H9 (cell line): ENCODE measurements around the gene BAG1. TPM values are rescaled to one million over a fixed set of nuclear protein-coding genes. Genes with fewer than 3 reads are reported as not detected.

Source experiments
- DNase-seq: peaks from one replicate; pipeline ENCODE4 v3.0.0-alpha.2; 2017
- H2AFZ ChIP-seq: one replicate; pipeline ENCODE4 v1.6.1; 2013; ENCODE audit warnings: mild to moderate bottlenecking, low read length, control low read depth, moderate library complexity
- H2AK5ac ChIP-seq: 2 replicates; pipeline ENCODE4 v1.6.1; 2013; ENCODE audit warnings: low read length, control low read depth, mixed read lengths; ENCODE audit not compliant: insufficient read length
- H2BK120ac ChIP-seq: one replicate; pipeline ENCODE4 v1.6.1; 2013; ENCODE audit warnings: low read depth, mild to moderate bottlenecking, low read length, control low read depth, inconsistent platforms; ENCODE audit not compliant: poor library complexity, severe bottlenecking
- H2BK12ac ChIP-seq: 2 replicates; pipeline ENCODE4 v1.6.1; 2013; ENCODE audit warnings: low read length, control low read depth, mixed read lengths, low read depth; ENCODE audit not compliant: insufficient read length
- H2BK15ac ChIP-seq: 2 replicates; pipeline ENCODE4 v1.6.1; 2013; ENCODE audit warnings: low read depth, low read length, control low read depth
- H2BK20ac ChIP-seq: one replicate; pipeline ENCODE4 v1.6.1; 2013; ENCODE audit warnings: low read depth, mild to moderate bottlenecking, low read length, control low read depth, inconsistent platforms; ENCODE audit not compliant: poor library complexity, severe bottlenecking
- H2BK5ac ChIP-seq: 2 replicates; pipeline ENCODE4 v1.6.1; 2013; ENCODE audit warnings: low read length, control low read depth, mixed read lengths; ENCODE audit not compliant: insufficient read length
- H3K14ac ChIP-seq: 2 replicates; pipeline ENCODE4 v1.6.1; 2013; ENCODE audit warnings: low read length, control low read depth; ENCODE audit not compliant: insufficient read depth
- H3K18ac ChIP-seq: 2 replicates; pipeline ENCODE4 v1.6.1; 2013; ENCODE audit warnings: low read depth, mild to moderate bottlenecking, mixed read lengths, low read length, control low read depth; ENCODE audit not compliant: insufficient read length
- H3K23ac ChIP-seq: 2 replicates; pipeline ENCODE4 v1.6.1; 2013; ENCODE audit warnings: low read length, control low read depth, mixed read lengths, low read depth; ENCODE audit not compliant: insufficient read length
- H3K23me2 ChIP-seq: 2 replicates; pipeline ENCODE4 v1.6.1; 2013; ENCODE audit warnings: low read depth, mild to moderate bottlenecking, mixed read lengths, low read length, control low read depth; ENCODE audit not compliant: insufficient read length, poor library complexity, severe bottlenecking
- H3K27ac ChIP-seq: 2 replicates; pipeline ENCODE4 v1.5.1; 2013; ENCODE audit warnings: low read length, control low read depth, mixed read lengths, low read depth; ENCODE audit not compliant: insufficient read length
- H3K27me3 ChIP-seq: 2 replicates; pipeline ENCODE4 v1.6.1; 2013; ENCODE audit warnings: low read length, control low read depth, inconsistent platforms; ENCODE audit not compliant: insufficient read depth
- H3K4ac ChIP-seq: 2 replicates; pipeline ENCODE4 v1.6.1; 2013; ENCODE audit warnings: low read depth, mild to moderate bottlenecking, control low read depth, inconsistent platforms, low read length, moderate library complexity
- H3K4me1 ChIP-seq: 2 replicates; pipeline ENCODE4 v1.6.1; 2013; ENCODE audit warnings: low read length, control low read depth, inconsistent platforms; ENCODE audit not compliant: insufficient read depth
- H3K4me2 ChIP-seq: 2 replicates; pipeline ENCODE4 v1.6.1; 2013; ENCODE audit warnings: low read length, control low read depth, mixed read lengths; ENCODE audit not compliant: insufficient read length, insufficient read depth
- H3K56ac ChIP-seq: 2 replicates; pipeline ENCODE4 v1.6.1; 2013; ENCODE audit warnings: low read depth, mild to moderate bottlenecking, mixed read lengths, low read length, control low read depth; ENCODE audit not compliant: insufficient read length
- H3K79me1 ChIP-seq: 2 replicates; pipeline ENCODE4 v1.6.1; 2013; ENCODE audit warnings: low read depth, mild to moderate bottlenecking, moderate library complexity, low read length, control low read depth, inconsistent platforms; ENCODE audit not compliant: insufficient read depth, poor library complexity, severe bottlenecking
- H3K79me2 ChIP-seq: 2 replicates; pipeline ENCODE4 v1.6.1; 2013; ENCODE audit warnings: low read length, control low read depth, inconsistent platforms; ENCODE audit not compliant: insufficient read depth
- H3K9ac ChIP-seq: 2 replicates; pipeline ENCODE4 v1.6.1; 2013; ENCODE audit warnings: low read length, control low read depth, mixed read lengths; ENCODE audit not compliant: insufficient read length; ENCODE audit errors: extremely low read depth
- H3K9me3 ChIP-seq: one replicate; pipeline ENCODE4 v1.6.1; 2013; ENCODE audit warnings: low read depth, low read length, inconsistent platforms; ENCODE audit not compliant: control insufficient read depth
- H3T11ph ChIP-seq: one replicate; pipeline ENCODE4 v1.6.1; 2013; ENCODE audit warnings: mild to moderate bottlenecking, low read length, control low read depth, inconsistent platforms
- H4K20me1 ChIP-seq: one replicate; pipeline ENCODE4 v1.6.1; 2013; ENCODE audit not compliant: control insufficient read depth, insufficient read length, insufficient read depth
- H4K5ac ChIP-seq: 2 replicates; pipeline ENCODE4 v1.6.1; 2013; ENCODE audit warnings: low read depth, mild to moderate bottlenecking, mixed read lengths, low read length, control low read depth; ENCODE audit not compliant: insufficient read length
- H4K8ac ChIP-seq: replicated peaks from 2 replicates; pipeline ENCODE4 v1.6.1; 2013; ENCODE audit warnings: low read length, control low read depth, mixed read lengths, low read depth; ENCODE audit not compliant: insufficient read length
- H4K91ac ChIP-seq: 2 replicates; pipeline ENCODE4 v1.6.1; 2013; ENCODE audit warnings: low read depth, mild to moderate bottlenecking, moderate library complexity, mixed read lengths, low read length, control low read depth; ENCODE audit not compliant: insufficient read length
- H3K27ac Mint-ChIP-seq, 3 experiments: 2 replicates in 2 of 3; 3 replicates in 1 of 3; pipeline ENCODE4 v1.8.0; 2020 to 2021; ENCODE audit warnings: mixed read lengths in 3 of 3, mild to moderate bottlenecking in 1 of 3, moderate library complexity in 1 of 3
- H3K27me3 Mint-ChIP-seq: 2 replicates; pipeline ENCODE4 v1.8.0; 2021; ENCODE audit warnings: low read depth, mild to moderate bottlenecking, moderate library complexity, mixed read lengths
- H3K36me3 Mint-ChIP-seq, 3 experiments: 2 replicates in 2 of 3; 3 replicates in 1 of 3; pipeline ENCODE4 v1.8.0; 2020 to 2021; ENCODE audit warnings: low read depth in 3 of 3, mixed read lengths in 3 of 3; ENCODE audit not compliant: insufficient read depth in 1 of 3
- H3K4me1 Mint-ChIP-seq, 2 experiments: 2 replicates each; pipeline ENCODE4 v1.8.0; 2020; ENCODE audit warnings: mixed read lengths in 2 of 2
- H3K4me3 Mint-ChIP-seq, 2 experiments: 2 replicates in 1 of 2; 3 replicates in 1 of 2; pipeline ENCODE4 v1.8.0; 2020 to 2021; ENCODE audit warnings: mild to moderate bottlenecking in 2 of 2, mixed read lengths in 2 of 2, moderate library complexity in 1 of 2
- H3K9me3 Mint-ChIP-seq, 2 experiments: 2 replicates in 1 of 2; 3 replicates in 1 of 2; pipeline ENCODE4 v1.8.0; 2020; ENCODE audit warnings: mild to moderate bottlenecking in 2 of 2, mixed read lengths in 2 of 2, moderate library complexity in 1 of 2
- CTCF ChIP-seq: fragments of 200-600 bp; sonication (generic); conservative IDR thresholded peaks from 3 replicates; pipeline ENCODE4 v1.8.0; 2021; ENCODE audit warnings: antibody characterized with exemption, mild to moderate bottlenecking
- total RNA-seq: library from RNA; stranded (reverse); gene quantifications from 2 replicates; pipeline ENCODE4 v1.2.1, GENCODE V29; 2021

Gene BAG1
- total RNA-seq, 1 experiment from 2014 or later = 66.4 TPM

- DNase-seq = no peak
- peaks cover 14 to 52% (median 45%) of the 10 kb centered on the region in 3 experiments for H3K36me3 Mint-ChIP-seq
Measured at GRCh38 chr9:33267151-33267767, 2.8 kb upstream of the BAG1 start.

More at GRCh38 chr9:33267151-33267767, 2.8 kb upstream of the BAG1 start:
- peaks cover 9% of the 10 kb centered on the region for H3K79me1 ChIP-seq
- H2BK20ac ChIP-seq = no peak overlapping the region
- no peak overlapping the region for H3K4me2 ChIP-seq
- H3K14ac ChIP-seq = no peak overlapping the region
- H3T11ph ChIP-seq = no peak overlapping the region
- H3K4ac ChIP-seq = no peak overlapping the region
- H3K79me2 ChIP-seq = peaks cover 16% of the 10 kb centered on the region; the same call in 1 of the 2 replicates
- peaks cover 2% of the 10 kb centered on the region; the same call in 1 of the 2 replicates for H3K4me1 ChIP-seq
- no peak overlapping the region for H2AK5ac ChIP-seq
- no peak for TF ChIP-seq CTCF
- H4K20me1 ChIP-seq = no peaks in the 10 kb centered on the region
- no peak overlapping the region for H3K4me3 Mint-ChIP-seq
- H2BK120ac ChIP-seq = no peak overlapping the region
- H3K27me3 ChIP-seq = no peaks in the 10 kb centered on the region
- no peak overlapping the region for H2BK15ac ChIP-seq
- no peak overlapping the region for H3K27ac Mint-ChIP-seq
- H2BK12ac ChIP-seq = no peak overlapping the region
- no peak overlapping the region for H3K27ac ChIP-seq
- H4K8ac ChIP-seq = no peak overlapping the region
- no peak overlapping the region for H3K56ac ChIP-seq
- H3K18ac ChIP-seq = no peak overlapping the region
- H3K23me2 ChIP-seq = peaks cover 5% of the 10 kb centered on the region
- H4K91ac ChIP-seq = no peak overlapping the region
- no peak overlapping the region for H3K9ac ChIP-seq
- H4K5ac ChIP-seq = no peak overlapping the region
- H3K27me3 Mint-ChIP-seq = no peaks in the 10 kb centered on the region
- H2BK5ac ChIP-seq = no peak overlapping the region
- no peak overlapping the region for H3K23ac ChIP-seq
- no peaks in the 10 kb centered on the region for H3K9me3 ChIP-seq
- no peaks in the 10 kb centered on the region for H3K9me3 Mint-ChIP-seq
- H2AFZ ChIP-seq = no peak overlapping the region
- peaks cover 15 to 16% of the 10 kb centered on the region in 2 experiments for H3K4me1 Mint-ChIP-seq
